MM.1S (cell line): ENCODE measurements around the gene SLC6A12.

ENCODE experiments used
- EZH2 ChIP-seq: fragments of 300-600 bp; sonication (generic); optimal IDR thresholded peaks from 2 replicates; pipeline ENCODE3; 2017; ENCODE audit warnings: low read depth, mild to moderate bottlenecking, antibody characterized with exemption, low read length, mixed read lengths
- EZH2phosphoT487 ChIP-seq: fragments of 300-600 bp; sonication (generic); IDR thresholded peaks from 2 replicates; pipeline ENCODE4 v1.6.1; 2018; ENCODE audit warnings: antibody characterized with exemption, low read length
- TF ChIP-seq, protein P1 (sequence below): fragments of 300-600 bp; sonication (generic); IDR thresholded peaks from 2 replicates; pipeline ENCODE4 v1.5.1; 2016; ENCODE audit warnings: antibody characterized with exemption, low read length, mixed read lengths

- TF ChIP-seq, protein P1, sequence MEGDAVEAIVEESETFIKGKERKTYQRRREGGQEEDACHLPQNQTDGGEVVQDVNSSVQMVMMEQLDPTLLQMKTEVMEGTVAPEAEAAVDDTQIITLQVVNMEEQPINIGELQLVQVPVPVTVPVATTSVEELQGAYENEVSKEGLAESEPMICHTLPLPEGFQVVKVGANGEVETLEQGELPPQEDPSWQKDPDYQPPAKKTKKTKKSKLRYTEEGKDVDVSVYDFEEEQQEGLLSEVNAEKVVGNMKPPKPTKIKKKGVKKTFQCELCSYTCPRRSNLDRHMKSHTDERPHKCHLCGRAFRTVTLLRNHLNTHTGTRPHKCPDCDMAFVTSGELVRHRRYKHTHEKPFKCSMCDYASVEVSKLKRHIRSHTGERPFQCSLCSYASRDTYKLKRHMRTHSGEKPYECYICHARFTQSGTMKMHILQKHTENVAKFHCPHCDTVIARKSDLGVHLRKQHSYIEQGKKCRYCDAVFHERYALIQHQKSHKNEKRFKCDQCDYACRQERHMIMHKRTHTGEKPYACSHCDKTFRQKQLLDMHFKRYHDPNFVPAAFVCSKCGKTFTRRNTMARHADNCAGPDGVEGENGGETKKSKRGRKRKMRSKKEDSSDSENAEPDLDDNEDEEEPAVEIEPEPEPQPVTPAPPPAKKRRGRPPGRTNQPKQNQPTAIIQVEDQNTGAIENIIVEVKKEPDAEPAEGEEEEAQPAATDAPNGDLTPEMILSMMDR: no peak
- TF ChIP-seq EZH2phosphoT487 (no peak), EZH2 (no peak)
Measured at GRCh38 chr12:253116-253831, 39.3 kb upstream of the SLC6A12 start.
